HEK293 (cell line): ENCODE results near the gene ACTN3.

Source experiments
- CTCF ChIA-PET: fragments of 350-600 bp; formaldehyde crosslinking; extraction: SDS; loops from one replicate; lab custom pipeline; 2021; ENCODE audit warnings: antibody characterized with exemption; lab: Yijun Ruan, JAX
- POLR2A ChIA-PET: fragments of 300-600 bp; formaldehyde crosslinking; extraction: SDS; loops from one replicate; lab custom pipeline; 2020; ENCODE audit warnings: antibody characterized with exemption, inconsistent platforms; lab: Yijun Ruan, JAX
- H3K27ac ChIP-seq: fragments of 200-500 bp; sonication (Bioruptor generic); 2 replicates; pipeline ENCODE4 v1.5.1; 2014; ENCODE audit warnings: low read depth, low read length, control low read depth, inconsistent platforms; ENCODE audit errors: extremely low read depth
- H3K36me3 ChIP-seq, 2 experiments: fragments of 200-500 bp in 1 of 2; sonication (Bioruptor generic) in 1 of 2; 1 replicate in 1 of 2; 2 replicates in 1 of 2; pipeline ENCODE4 v1.5.1; 2014 to 2017; ENCODE audit warnings: inconsistent platforms in 2 of 2, low read length in 2 of 2; ENCODE audit not compliant: control insufficient read depth in 2 of 2, insufficient read depth in 1 of 2
- H3K4me1 ChIP-seq: fragments of 200-500 bp; sonication (Bioruptor generic); 2 replicates; pipeline ENCODE4 v1.5.1; 2014; ENCODE audit warnings: mild to moderate bottlenecking, low read length, inconsistent platforms; ENCODE audit not compliant: control insufficient read depth, insufficient read depth
- H3K4me3 ChIP-seq: 2 replicates; pipeline ENCODE4 v1.5.1; 2011; ENCODE audit warnings: low read depth, mild to moderate bottlenecking, control low read depth, low read length, moderate library complexity
- H3K9me3 ChIP-seq: fragments of 200-500 bp; sonication (Bioruptor generic); 2 replicates; pipeline ENCODE4 v1.5.1; 2014; ENCODE audit warnings: low read depth, low read length, inconsistent platforms; ENCODE audit not compliant: control insufficient read depth, insufficient read depth
- OSR2 ChIP-seq: fragments of 450-650 bp; formaldehyde crosslinking; IDR thresholded peaks from 2 replicates; pipeline ENCODE4 v1.5.1; 2016; ENCODE audit warnings: missing biosample characterization, missing genetic modification characterization
- SP2 ChIP-seq: fragments of 450-650 bp; formaldehyde crosslinking; IDR thresholded peaks from 2 replicates; pipeline ENCODE4 v1.5.1; 2016; ENCODE audit warnings: missing biosample characterization, missing genetic modification characterization
- ZBTB1 ChIP-seq: fragments of 450-650 bp; formaldehyde crosslinking; IDR thresholded peaks from 2 replicates; pipeline ENCODE4 v1.5.1; 2016; ENCODE audit warnings: missing biosample characterization, missing genetic modification characterization
- ZIC2 ChIP-seq: fragments of 450-650 bp; formaldehyde crosslinking; IDR thresholded peaks from 2 replicates; pipeline ENCODE4 v1.5.1; 2016; ENCODE audit warnings: missing biosample characterization, missing genetic modification characterization
- ZNF121 ChIP-seq: fragments of 450-650 bp; formaldehyde crosslinking; IDR thresholded peaks from 2 replicates; pipeline ENCODE4 v1.5.1; 2016; ENCODE audit warnings: missing biosample characterization, missing genetic modification characterization
- ZNF48 ChIP-seq: fragments of 450-650 bp; formaldehyde crosslinking; IDR thresholded peaks from 2 replicates; pipeline ENCODE4 v1.5.1; 2016; ENCODE audit warnings: missing biosample characterization, missing genetic modification characterization
- ZNF777 ChIP-seq: fragments of 450-650 bp; formaldehyde crosslinking; IDR thresholded peaks from 2 replicates; pipeline ENCODE4 v1.5.1; 2017; ENCODE audit warnings: missing biosample characterization, missing genetic modification characterization, borderline replicate concordance
- ZNF837 ChIP-seq: fragments of 450-650 bp; formaldehyde crosslinking; IDR thresholded peaks from 2 replicates; pipeline ENCODE4 v1.5.1; 2016; ENCODE audit warnings: missing biosample characterization, missing genetic modification characterization
- TF ChIP-seq, protein P1 (sequence below): fragments of 450-650 bp; formaldehyde crosslinking; IDR thresholded peaks from 2 replicates; pipeline ENCODE4 v1.5.1; 2016; ENCODE audit warnings: missing biosample characterization, missing genetic modification characterization
- TF ChIP-seq, protein P2 (sequence below): fragments of 450-650 bp; formaldehyde crosslinking; IDR thresholded peaks from 2 replicates; pipeline ENCODE4 v1.5.1; 2016; ENCODE audit warnings: missing biosample characterization, missing genetic modification characterization
- TF ChIP-seq, protein P3 (sequence below): fragments of 450-650 bp; formaldehyde crosslinking; IDR thresholded peaks from 2 replicates; pipeline ENCODE4 v1.5.1; 2017; ENCODE audit warnings: missing biosample characterization, mild to moderate bottlenecking, missing genetic modification characterization, moderate library complexity
- TF ChIP-seq, protein P4 (sequence below): fragments of 450-650 bp; formaldehyde crosslinking; IDR thresholded peaks from 2 replicates; pipeline ENCODE4 v1.5.1; 2016; ENCODE audit warnings: missing biosample characterization, missing genetic modification characterization

Gene ACTN3

DNA sequence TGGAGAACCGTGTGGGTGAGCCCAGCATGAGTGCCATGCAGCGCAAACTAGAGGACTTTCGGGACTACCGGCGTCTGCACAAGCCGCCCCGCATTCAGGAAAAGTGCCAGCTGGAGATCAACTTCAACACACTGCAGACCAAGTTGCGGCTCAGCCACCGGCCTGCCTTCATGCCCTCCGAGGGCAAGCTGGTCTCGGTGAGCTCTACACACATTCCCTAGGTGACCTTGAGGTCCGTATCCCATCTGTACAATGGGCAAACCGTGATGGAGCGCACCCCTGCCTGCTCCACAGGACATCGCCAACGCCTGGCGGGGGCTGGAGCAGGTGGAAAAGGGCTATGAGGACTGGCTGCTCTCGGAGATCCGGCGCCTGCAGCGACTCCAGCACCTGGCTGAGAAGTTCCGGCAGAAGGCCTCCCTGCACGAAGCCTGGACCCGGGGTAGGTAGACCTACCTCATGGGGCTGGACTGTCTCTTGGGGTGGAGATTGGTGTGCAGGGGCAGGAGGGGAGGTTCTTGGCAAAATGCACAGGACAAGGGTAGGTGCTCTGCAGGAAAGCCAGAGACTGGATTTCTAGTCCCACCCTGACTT, 11.1 kb downstream of the ACTN3 start:
- TF ChIP-seq ZNF837 (tag by site-specific recombination) (no peak), ZIC2 (no peak), ZNF48 (tag by site-specific recombination) (no peak), SP2 (no peak)
- TF ChIP-seq, protein P1, sequence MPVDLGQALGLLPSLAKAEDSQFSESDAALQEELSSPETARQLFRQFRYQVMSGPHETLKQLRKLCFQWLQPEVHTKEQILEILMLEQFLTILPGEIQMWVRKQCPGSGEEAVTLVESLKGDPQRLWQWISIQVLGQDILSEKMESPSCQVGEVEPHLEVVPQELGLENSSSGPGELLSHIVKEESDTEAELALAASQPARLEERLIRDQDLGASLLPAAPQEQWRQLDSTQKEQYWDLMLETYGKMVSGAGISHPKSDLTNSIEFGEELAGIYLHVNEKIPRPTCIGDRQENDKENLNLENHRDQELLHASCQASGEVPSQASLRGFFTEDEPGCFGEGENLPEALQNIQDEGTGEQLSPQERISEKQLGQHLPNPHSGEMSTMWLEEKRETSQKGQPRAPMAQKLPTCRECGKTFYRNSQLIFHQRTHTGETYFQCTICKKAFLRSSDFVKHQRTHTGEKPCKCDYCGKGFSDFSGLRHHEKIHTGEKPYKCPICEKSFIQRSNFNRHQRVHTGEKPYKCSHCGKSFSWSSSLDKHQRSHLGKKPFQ = no peak
- TF ChIP-seq, protein P2, sequence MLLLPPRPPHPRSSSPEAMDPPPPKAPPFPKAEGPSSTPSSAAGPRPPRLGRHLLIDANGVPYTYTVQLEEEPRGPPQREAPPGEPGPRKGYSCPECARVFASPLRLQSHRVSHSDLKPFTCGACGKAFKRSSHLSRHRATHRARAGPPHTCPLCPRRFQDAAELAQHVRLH (tag by site-specific recombination) = no peak
- Histone ChIP-seq H3K36me3 (no peaks in the 10 kb centered on the region), H3K27ac (no peak overlapping the region), H3K9me3 (no peaks in the 10 kb centered on the region), H3K4me3 (no peak overlapping the region), H3K4me1 (no peaks in the 10 kb centered on the region)
- ChIA-PET CTCF (interaction anchor here (0.6 kb wide), 1 partner anchor 20 kb away, joined by 3 read pairs; no protein-coding TSS in a partner anchor), POLR2A (no interaction called here)

DNA sequence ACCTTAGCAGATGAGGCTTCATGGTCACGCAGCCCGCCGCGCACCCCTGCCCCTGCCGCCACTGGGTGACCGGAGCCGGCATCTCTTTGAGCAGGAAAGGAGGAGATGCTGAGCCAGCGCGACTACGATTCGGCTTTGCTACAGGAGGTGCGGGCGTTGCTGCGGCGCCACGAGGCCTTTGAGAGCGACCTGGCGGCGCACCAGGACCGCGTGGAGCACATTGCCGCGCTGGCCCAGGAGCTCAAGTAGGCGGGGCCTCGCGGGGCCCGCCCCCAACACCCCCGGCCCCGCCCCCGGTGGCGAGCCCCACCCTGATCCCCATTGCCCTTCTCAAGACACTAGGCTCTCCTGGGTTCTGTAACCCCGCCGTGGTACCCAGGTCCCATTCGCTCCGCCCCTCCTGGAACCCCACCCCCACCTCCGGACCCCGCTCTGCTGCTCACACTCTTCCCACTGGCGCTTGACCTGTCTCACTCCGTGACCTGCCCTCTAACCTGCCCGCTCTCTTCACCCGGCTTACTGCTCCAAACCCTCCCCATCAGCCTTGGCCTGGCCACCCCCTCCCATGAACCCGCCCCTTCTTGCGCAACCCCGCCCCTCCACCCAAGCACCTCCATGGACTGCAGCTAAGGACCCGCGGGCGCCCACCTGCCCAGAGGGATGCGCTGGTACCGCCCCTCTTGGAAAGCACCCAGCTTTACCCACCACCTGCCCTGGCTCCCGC, 12.6 kb downstream of the ACTN3 start:
- no peaks in the 10 kb centered on the region for H3K36me3 ChIP-seq
- no peak overlapping the region for H3K27ac ChIP-seq
- TF ChIP-seq ZNF777 (tag by site-specific recombination) = no peak
- TF ChIP-seq, protein P1 = no peak
- no peak for TF ChIP-seq OSR2 (tag by site-specific recombination)
- no peak for TF ChIP-seq ZNF121 (tag by site-specific recombination)
- TF ChIP-seq, protein P3, sequence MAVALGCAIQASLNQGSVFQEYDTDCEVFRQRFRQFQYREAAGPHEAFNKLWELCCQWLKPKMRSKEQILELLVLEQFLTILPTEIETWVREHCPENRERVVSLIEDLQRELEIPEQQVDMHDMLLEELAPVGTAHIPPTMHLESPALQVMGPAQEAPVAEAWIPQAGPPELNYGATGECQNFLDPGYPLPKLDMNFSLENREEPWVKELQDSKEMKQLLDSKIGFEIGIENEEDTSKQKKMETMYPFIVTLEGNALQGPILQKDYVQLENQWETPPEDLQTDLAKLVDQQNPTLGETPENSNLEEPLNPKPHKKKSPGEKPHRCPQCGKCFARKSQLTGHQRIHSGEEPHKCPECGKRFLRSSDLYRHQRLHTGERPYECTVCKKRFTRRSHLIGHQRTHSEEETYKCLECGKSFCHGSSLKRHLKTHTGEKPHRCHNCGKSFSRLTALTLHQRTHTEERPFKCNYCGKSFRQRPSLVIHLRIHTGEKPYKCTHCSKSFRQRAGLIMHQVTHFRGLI (tag by site-specific recombination) = no peak
- no peak for TF ChIP-seq ZBTB1
- TF ChIP-seq ZNF48 (tag by site-specific recombination) = no peak
- TF ChIP-seq, protein P4, sequence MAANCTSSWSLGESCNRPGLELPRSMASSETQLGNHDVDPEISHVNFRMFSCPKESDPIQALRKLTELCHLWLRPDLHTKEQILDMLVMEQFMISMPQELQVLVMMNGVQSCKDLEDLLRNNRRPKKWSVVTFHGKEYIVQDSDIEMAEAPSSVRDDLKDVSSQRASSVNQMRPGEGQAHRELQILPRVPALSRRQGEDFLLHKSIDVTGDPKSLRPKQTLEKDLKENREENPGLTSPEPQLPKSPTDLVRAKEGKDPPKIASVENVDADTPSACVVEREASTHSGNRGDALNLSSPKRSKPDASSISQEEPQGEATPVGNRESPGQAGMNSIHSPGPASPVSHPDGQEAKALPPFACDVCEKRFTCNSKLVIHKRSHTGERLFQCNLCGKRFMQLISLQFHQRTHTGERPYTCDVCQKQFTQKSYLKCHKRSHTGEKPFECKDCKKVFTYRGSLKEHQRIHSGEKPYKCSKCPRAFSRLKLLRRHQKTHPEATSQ (tag by site-specific recombination) = no peak
- no peaks in the 10 kb centered on the region for H3K9me3 ChIP-seq
- H3K4me3 ChIP-seq = no peak overlapping the region
- no peaks in the 10 kb centered on the region for H3K4me1 ChIP-seq
- ChIA-PET POLR2A (interaction anchor here (1.1 kb wide), 1 partner anchor 57 kb away, joined by 5 read pairs; the partner anchor contains the start of gene RBM14), CTCF (interaction anchor here (0.7 kb wide), 1 partner anchor 120 kb away, joined by 3 read pairs; no protein-coding TSS in a partner anchor)
